Gastrocnemius medialis (tissue), 4 donors: Measurements from ENCODE around the gene ERC2.

ENCODE experiments used
- CTCF ChIP-seq, 5 experiments: fragments of 450-650 bp in 3 of 5; fragments of 200-600 bp in 2 of 5; sonication (generic) in 2 of 5; IDR thresholded peaks in 4 of 5; conservative IDR thresholded peaks in 1 of 5; 1 replicate in 4 of 5; 2 replicates in 1 of 5; pipeline ENCODE4 v1.5.1; 2016 to 2019; ENCODE audit warnings: antibody characterized with exemption in 5 of 5, mild to moderate bottlenecking in 3 of 5, moderate library complexity in 3 of 5
- POLR2A ChIP-seq, 2 donors: fragments of 450-650 bp; IDR thresholded peaks; one replicate each; pipeline ENCODE4 v1.6.1; 2017; ENCODE audit warnings: antibody characterized with exemption in 2 of 2, mild to moderate bottlenecking in 2 of 2, moderate library complexity in 2 of 2

DNA sequence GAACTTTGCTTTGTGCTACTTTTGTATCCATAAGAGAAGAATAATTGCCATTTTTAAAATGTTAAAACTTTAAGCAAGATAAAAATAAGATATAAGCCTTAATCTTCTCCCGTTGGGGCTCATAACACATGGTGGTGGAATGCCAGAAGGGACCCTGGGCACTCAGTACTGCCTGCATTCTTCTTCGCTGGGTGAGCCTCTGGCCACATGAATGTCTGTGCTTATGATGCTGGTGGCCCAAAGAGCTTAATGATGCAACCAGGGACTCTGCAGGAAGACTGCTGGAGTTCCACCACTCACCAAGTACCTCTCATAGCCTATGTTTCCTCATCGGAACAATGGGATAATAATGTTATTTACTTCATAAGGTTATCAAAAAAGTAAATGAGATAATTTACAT is 103.6 kb downstream of the ERC2 start:
- no peak for TF ChIP-seq CTCF (IDR thresholded peaks at IDR 0.05 in 4 of 5, conservative IDR thresholded peaks at IDR 0.05 in 1 of 5)
- no peak for TF ChIP-seq POLR2A (IDR thresholded peaks at IDR 0.05)
